Activated T-cell treated with anti-CD3 and anti-CD28 coated beads for 48 hours (primary cell): ENCODE results near the gene EEFSEC.

Experiments used
- DNase-seq: peaks from one replicate; pipeline ENCODE4 v3.0.0-alpha.2; 2020; ENCODE audit warnings: low read depth

The EEFSEC gene

DNA sequence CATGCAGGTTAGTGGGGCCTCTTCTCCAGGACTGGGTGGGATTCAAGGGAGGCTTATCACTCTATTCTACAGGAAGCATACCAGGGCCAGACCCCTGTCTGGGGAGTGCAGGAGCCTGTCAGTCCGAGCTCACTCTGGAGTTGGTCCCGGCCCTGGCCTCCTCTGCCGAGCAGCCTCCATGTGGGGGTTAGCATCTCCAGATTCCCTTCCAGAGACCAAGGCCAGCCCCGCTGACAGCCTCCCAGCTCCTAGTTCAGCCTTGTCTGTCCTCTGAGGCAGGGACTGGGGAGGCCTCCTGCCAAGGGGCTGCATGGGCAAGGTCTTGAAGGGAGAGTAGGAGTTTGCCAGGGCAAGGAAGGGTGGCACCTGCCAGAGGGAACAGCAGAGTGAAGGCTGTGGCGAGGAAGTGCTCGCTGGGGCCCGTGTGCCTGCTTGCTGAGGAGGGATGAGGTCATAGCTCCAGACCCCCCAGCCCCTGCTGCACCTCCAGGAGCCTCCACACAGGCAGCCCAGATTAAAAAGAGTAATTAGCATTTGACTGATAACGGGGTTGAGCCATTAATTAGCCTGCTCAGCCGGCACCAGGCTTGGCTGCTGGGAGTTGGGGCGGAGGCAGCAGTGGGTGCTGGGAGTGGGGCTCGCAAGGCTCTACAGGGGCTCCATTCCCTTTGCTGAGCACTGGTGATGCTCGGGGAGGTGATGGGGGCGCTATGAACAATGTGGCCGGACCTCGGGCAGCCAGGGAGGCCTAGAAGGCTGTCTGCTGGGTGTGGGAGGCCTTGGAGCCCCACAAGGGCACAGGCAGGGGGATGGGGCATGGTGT, 259.1 kb downstream of the EEFSEC start:
- no peak for DNase-seq

DNA sequence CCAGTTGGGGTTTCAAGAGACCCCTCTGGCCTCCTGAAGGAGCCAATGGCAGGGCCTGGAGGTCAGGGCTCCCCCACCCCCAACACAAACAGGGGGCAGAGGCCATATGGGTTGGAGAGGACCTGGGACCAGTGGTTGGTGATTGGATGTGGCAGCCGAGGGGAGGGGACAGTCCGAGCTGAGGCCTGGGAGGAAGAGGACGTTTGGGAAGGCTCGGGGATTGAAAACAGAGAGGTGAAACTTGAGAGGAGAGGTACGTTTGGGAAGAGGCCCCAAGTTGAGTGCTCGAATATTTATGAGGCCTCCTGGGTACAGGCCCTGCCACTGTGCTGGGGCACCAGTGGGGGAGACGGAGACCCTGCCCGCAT, 259.7 kb downstream of the EEFSEC start:
- DNase-seq, result no peak

DNA sequence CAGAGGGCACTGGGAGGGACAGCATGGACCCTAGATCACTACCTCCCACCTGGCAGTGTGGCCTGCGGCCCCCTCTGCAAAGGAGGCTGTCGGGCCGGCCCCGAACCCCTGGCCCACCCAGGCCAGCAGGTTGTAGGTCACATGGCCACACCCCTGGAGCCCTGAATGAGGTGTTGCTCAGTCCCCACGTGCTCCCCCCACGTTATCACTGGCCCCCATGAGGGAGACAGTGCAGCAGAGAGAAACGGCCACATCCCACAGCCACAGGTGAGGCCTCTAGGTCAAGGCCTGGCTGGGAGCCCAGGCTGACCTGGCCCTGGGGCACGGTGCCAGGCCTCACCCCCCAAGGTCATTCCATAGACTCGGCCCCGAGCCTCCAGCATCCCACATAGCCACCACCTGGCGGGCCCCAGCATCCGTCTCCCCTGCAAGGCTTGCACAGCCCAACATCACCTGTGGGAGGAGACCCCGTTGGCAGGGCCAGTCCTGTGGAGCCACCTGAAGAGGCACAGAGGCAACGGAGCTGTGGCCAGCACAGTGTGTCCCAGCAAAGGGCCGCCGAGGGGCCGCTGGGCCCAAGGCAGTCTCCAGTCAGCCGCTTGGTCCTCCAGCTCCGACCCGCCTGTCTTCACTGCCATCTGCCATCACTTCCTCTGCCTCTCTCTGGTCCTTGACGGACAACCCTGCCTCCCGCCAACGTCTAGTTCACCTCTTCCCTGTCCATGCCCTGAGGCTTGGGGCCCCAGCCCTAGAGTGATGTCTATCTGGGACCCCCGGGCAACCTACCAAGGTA, 260.3 kb downstream of the EEFSEC start:
- DNase-seq, result no peak

DNA sequence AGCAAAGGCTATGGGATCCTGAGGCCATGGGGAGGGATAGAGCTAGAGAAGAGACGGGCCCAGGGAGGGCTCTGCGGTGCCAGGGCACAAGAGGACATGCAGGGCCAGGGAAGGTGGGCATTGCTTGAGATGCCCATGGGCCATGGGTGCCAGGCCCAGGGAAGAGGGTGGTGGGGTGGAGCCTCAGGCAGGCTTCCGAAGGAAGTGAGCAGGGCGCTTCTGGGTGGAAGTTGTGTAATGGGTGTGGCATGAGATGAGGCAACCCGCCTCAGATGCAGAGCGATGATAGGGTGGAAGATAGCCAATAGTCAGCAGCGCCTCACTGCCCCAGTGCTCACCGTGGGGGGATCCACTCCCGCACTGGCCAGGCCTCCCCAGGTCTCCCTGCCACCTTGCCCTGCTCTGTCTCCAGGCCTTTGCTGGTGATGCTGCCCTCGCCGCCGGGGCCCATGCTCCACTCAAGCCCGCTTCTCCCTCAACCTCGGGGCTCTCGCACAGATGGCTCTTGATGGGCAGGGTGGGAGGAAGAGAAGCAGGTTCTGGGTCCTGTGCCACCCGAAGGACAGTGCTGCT, 262.0 kb downstream of the EEFSEC start:
- DNase-seq, result no peak

DNA sequence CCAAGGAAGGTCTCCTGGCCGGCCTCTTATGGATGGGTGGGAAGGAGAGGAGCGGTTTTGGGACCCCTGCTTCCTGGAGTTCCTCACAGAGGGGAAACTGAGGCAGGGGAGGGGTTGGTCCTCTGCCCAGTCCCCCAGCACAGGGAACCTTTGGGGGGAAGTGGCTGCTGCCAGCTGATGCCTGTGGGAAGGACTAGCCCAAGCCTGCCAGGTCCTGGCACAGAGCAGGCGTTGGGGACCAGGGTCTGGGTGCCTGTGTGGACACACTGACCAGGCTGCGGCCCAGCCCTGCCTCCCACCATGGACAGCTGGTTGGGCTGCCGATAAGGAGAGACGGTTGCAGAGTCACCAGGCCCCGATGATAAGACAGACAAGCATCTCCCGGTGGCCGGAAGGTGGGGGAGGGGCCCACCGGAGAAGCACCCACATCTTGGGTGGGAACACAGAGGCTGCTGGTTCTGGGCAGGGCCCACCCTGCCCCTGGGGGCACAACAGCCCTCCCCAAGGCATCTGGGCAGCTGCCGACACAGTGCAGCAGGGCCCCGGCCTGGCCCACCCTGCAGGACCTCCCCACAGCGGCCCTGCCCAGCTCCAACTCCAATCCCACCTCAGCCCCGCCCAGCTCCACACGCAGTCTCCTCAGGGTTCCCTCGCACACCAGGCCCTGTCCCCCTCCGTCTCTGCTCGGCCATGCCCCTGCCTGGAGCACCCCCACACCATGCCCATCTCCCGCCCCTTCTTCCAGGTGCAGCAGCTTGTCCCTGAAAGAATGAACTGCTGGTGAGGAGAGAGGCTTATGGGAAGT, 262.7 kb downstream of the EEFSEC start:
- no peak for DNase-seq

DNA sequence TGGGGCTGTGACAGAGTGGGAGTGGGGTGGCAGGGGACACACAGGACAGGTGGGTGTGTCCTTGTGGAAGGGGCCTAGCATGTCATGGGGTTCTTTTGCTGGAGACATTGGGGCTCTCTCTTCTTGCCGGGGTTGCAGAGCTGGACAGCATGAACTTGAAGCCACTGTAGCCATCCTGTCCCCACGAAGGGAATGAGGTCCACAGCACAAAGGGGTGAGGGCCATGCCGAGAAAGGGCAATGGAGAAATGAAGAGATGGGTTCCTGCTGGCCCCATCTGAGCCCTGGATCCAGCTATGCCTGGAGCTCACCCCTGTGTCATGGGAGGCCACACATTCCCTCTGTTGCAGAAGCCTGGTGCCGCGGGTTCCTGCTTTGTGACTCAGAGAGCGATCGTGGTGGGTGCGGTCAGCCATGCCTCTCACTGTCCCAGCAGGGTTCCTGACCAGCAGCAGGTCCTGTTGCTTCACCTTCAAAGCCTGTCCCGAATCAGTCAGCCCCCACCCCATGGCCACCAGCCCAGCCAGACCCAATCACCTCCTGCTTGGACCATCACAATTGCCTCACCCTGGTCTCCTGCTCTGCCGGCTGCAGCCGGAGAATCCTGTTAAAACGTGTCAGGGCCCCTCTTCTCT, 263.4 kb downstream of the EEFSEC start:
- no peak for DNase-seq

DNA sequence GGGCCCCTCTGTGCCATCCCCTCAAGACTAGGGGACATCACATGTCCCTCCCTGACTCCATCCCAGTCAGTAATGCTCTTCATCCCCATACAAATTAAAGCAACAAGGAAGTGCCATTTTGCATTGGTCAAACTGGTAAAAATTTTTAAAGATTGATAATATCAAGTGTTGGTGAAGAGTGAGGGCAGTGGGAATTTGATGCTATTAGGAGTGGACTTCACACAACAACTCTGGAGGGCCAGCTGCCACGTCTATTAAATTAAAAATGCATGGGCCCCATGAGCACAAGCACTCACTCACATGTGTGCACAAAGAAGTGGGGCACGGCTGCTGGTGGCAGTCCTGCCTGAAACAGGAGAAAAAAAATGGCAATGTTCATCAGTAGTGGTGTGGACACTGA, 265.6 kb downstream of the EEFSEC start:
- no peak for DNase-seq

DNA sequence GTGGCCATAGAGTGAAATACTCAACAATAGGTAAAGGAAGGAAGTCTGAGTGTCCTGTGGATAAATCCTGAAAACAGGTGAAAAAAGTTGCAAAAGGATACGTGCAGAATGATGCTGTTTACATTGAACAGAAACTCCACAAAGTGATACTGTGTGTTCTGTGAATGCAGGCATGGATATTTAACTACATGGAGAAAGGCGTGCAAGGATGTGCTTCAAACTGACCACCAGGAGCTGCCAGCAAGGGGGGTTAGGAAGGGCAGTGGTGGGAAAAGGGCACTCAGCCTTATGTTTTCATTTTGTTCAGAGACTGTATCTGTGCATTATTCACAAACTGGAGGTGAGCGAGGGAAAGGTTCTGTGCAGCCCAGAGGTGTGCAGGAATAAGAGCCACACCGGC, 266.0 kb downstream of the EEFSEC start:
- no peak for DNase-seq

DNA sequence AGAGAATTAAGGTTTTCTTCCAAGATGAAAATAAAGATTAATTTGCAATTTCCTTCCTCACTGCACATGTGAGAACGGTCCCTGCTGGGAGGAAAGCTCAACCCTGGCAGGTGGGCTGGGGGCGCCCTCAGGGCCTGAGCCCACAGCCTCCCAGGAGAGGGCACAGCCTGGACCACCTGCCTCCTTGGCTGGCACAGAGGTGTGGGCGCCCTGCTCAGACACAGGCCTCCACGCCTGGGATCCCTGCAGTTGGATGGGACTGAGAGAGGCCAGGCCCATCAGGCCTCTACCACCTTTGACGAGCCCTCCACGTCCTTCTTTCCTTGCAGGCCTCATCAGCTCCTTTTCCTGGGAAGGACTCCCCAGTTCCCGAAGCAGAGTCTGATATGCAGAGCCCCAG, 267.0 kb downstream of the EEFSEC start:
- no peak for DNase-seq

DNA sequence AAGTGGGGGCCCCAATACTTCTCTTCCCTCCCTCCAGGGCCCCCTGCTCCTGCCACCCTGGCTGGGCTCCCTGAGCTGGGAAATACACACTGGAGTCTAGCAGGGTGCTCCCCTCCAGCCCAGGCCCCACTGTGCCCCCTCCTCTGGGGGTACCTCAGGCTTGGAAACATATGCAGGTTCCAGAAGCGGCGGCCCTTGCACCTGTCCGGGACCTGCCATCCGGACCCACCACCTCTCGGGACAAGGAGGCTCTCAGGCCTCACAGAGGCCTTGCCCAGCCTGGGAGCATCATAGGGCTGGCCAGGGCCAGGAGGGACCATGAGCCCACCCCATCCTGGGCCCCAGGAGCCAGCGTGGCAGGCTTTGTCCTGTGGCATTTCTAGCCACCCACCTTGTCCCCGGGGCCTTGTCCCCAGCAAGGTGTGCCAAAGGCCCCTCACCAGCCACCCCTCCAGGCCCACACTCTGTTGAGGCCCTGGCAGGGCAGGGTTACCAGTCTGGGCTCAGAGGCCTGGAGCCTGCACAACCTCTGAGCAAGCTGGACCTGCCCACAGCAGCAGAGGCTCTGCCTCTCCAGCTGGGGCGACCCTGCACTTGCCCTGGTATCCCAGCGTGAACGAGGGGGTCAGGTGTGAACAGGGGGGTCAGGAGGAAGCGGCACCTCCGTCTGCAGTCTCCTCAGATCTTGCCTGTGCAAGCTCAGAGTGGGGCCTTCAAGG, 267.6 kb downstream of the EEFSEC start:
- DNase-seq, result no peak

DNA sequence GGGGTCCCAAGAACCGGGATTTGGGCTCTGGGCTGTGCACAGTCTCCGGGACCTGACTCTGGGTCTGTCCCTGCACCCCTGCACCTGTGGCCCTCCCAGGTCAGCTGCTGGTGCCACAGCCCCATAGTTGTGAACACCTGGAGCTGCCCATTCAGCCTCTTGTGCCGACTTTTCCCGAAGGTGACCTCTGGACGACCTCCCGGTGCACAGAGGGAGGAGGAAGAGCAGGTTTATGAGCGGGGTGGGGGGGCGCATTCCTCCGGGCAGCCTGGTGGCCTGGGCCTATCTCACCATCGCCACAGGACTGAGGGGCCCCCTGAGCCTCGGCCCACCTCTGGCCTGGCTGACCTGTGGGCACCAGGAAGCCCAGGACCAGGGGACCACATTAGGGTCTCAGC, 268.2 kb downstream of the EEFSEC start:
- no peak for DNase-seq

DNA sequence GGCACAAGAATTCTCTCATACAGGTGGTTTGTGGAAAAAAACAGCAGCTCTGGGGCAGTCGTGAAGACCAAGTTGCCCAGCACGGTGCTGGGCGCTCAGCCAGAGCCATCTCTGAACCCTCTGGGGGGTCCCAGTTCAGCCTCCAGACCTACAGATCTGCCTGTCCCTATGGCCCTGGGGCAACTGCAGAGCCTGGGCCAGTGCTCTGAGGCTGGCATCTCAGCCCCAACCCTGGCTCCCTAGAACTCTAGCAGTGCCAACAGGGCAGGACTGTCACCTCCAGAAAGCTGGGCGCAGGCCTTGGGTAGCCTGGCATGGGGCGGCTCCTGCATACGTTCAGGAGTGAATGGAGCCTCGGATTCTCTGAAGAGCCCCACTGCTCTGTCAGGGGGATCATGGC, 268.7 kb downstream of the EEFSEC start:
- DNase-seq, result no peak

DNA sequence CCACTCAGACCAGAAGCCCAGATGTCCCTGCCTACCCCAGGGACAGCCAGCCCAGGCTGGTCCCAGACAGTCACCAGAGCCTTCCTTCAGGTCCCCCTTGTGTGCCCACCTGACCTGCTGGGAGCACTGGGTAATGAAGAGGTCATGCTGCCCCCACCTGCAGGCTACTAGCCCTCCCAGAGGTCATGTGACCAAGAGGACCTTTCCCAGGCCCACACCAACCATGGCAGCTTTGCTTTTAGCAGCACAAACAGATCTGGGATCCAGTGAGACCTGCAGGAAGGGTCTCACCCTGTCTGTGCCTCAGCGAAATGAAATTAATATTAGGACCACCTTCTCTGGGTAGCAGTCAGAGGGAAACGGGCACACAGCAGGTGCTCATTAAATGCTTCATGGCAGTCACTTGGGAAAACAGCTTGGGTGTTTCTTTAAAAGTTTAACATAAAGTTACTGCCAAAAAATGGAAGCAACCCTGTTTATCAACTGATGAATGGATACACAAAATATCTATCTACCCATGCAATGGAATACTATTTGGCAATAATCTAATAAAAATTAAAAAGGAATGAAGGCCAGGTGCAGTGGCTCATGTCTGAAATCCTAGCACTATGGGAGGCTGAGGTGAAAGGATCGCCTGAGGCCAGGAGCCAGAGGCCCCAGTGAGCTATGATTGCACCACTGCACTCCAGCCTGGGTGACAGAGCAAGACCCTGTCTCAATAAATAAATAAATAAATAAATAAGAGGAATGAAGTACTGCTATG, 269.7 kb downstream of the EEFSEC start:
- DNase-seq, result no peak

DNA sequence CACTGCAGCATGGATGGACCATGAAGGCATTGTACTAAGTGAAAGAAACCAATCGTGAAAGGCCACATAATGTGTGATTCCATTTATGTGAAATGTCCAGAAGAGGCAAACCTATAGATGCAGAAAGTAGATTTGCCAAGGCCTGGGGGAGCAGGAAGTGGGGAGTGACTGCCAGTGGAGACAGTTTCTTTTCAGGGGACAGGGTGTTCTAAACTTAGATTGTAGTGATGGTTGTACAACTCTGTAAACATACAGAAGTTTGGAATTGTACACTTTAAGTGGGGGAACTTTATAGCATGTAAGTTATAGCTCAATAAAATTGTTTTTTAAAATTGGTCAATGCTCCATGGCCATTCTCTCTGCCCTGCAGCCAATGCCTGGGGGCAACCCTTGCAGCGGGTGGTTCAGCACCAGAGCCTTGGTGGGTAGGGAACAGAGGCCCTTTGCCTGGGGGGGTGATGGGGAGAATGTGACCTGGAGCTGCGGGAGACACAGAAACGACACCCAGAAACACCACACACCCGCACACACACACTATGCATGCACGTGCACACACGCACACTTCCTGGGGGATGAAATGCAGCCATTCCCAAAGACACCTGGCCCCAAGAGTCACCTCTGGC, 270.4 kb downstream of the EEFSEC start:
- DNase-seq, result no peak

DNA sequence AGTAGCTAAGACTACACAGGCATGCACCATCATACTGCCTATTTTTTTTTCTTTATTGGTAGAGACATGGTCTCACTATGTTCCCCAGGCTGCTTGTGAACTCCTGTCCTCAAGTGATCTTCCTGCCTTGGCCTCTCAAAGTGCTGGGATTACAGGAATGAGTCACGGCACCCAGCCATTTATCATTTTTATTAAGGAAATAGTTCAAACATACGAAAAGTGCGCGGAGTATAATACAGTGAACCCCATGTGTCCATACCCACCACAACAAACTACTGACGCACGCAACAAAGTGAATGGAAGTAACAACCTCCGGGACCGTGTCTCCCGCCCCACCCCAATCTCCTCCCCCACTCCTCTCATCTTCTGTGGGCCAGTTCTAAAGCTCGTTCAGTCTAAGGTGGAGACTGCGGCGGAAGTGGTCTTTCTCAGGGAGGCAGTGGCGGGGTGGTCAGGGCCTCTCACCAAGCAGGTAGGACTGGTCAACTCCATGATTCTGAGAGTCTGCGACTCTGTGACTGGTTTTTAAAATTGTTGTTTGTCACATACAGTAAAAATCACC, 271.3 kb downstream of the EEFSEC start:
- no peak for DNase-seq

DNA sequence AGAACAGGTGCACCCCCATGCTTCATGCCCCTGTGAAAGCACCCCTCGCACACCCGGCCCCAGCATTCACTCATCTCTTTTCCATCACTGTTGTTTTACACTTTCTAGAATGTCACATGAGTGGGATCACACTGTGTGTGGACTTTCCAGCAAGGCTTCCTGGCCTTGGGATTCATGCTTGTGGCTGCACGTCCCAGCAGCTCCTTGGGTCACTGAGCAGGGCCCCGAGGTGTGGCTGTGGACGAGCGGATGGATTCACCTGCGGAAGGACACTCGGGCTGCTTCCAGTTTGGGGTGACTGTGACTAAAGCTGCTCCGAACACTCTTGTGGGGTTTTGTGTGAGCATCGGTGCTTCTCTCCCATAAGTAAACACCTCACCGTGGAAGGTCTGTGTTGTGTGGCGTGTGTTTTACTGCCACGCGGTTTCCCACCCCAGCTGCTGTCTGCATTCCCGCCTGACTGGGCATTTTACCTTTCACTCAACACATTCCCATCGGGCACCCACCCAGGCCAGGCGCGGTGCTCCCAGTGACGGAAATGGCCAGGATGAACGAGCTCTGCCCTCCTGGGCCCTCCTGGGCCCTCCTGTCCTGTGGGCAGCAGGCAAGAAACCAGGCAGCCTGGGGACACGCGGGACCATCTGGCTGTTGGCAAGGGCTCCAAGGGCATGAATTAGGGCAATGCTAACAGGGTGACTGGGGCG, 272.0 kb downstream of the EEFSEC start:
- no peak for DNase-seq

DNA sequence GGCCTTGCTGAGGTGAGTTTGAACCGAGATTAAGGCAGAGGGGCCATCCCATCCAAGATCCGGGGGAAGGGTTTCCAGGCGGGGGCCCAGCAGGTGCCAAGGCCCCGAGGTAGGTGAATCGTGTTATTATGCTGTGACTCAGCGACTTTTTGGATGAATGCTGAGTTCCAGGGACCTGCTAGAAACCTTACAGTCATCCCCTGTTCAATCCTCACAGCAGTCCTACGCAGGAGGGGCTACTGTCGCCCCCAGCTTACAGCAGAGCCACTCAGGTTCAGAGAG, 272.5 kb downstream of the EEFSEC start:
- no peak for DNase-seq

DNA sequence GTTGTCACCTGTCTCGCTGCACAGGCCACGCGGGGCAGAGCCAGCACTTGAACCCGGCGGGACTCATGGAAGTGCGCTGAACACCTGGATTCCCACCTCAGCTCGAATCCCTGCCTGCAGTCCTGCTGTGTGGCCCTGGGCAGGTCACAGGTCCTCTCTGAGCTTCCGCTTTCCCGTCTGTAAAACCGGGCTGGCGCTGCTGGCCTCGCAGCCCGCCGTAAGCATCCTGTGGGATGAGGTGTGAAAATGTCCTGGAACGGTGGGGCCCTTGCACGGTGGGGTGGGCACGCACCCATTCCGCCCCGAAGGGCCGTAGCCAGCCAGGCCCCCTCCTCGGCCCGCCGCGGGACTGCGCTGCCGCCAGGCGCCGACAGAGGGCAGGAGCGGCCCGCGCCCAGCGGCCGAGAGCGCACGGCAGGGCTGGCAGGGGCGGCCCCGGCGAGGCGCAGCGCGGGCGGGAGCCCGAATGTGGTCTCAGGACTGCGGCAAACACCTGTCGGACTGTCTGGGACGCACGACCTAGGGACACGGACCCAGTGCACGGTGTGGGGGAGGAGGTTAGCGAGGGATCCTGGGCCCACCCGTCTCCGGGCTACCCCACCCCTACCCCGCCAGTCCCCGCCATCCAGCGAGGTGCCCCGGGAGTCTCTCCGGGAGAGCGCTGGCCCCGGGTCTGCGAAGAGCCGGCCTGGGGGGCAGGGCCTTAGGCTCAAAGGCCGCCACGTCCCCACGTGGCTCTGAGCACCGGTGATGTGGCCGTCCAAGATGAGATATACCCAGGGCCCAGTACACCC, 273.0 kb downstream of the EEFSEC start:
- DNase-seq, result peak; percentile 69
